ENCODE measurements around the gene SP4. TPM values are rescaled to one million over a fixed set of nuclear protein-coding genes. Genes with fewer than 3 reads are reported as not detected.

The SP4 gene
- total RNA-seq (2021) (5.4 and 6.1 TPM in 2 replicates), Bru-seq, nascent RNA (percentile 74 among the genes with signal in this experiment), BruChase-seq, experiment 1, labeled RNA remaining after a 2-hour chase (percentile 57 among the genes with signal in this experiment), BruChase-seq, experiment 2, labeled RNA remaining after a 6-hour chase (percentile 56 among the genes with signal in this experiment)
- long read RNA-seq, full-length matches to known transcripts = 2 of 3 reads
- long read RNA-seq, partial matches to known transcripts = 0 of 3 reads
- long read RNA-seq, other reads (novel, unspliced or antisense) = 1 of 3 reads

DNA sequence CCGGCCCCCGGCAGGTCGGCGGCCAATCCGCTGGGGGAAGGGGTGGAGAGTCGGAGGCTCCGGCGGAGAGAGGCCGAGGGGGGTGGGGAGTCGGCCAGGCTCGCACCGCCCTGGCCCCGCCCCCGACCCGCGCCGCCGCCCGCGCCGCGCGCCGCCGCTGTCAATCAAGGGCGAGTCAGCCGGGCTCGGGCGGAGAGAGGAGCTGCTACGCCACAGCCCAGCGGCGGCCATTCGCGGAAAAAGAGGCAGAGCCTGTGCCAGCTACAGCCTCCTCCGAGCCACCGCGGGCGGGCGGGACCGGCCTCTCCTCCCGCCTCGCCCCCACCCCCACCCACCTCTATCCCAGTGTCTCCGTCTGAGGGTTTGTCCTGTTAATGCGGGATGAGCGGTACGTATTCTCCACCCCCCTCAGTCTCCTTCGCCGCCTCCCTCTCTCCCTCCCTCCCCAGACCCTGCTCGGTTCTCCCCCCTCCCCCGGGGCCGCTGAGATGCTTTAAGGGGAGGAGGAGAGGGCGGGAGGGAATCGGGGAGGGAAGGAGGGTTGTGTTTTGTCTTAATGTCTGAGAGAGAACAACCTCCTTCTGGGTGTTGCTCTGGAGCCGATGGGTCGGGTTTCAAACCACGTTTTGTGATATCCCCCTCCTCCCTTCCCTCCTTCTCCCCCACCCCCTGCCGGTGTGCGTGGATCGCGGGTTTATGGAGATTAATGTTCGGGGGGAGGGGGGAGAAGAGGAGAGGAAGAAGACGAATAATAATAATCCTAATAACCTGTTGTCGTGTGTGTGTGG, at the start of gene SP4:
Gene SP4, plus strand, starts transcription at position 213 of the 788 bp plus-strand sequence. Its CDS starts 169 bp downstream, at position 382.
- TF ChIP-seq, protein P1, sequence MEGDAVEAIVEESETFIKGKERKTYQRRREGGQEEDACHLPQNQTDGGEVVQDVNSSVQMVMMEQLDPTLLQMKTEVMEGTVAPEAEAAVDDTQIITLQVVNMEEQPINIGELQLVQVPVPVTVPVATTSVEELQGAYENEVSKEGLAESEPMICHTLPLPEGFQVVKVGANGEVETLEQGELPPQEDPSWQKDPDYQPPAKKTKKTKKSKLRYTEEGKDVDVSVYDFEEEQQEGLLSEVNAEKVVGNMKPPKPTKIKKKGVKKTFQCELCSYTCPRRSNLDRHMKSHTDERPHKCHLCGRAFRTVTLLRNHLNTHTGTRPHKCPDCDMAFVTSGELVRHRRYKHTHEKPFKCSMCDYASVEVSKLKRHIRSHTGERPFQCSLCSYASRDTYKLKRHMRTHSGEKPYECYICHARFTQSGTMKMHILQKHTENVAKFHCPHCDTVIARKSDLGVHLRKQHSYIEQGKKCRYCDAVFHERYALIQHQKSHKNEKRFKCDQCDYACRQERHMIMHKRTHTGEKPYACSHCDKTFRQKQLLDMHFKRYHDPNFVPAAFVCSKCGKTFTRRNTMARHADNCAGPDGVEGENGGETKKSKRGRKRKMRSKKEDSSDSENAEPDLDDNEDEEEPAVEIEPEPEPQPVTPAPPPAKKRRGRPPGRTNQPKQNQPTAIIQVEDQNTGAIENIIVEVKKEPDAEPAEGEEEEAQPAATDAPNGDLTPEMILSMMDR (conservative IDR thresholded peaks at IDR 0.05) = no peak
- TF ChIP-seq EZH2 (IDR thresholded peaks at IDR 0.05; ENCODE audit: low read depth) = no peak
- ChIA-PET CTCF (interaction anchor here (0.6 kb wide), 1 partner anchor 44 kb away, joined by 3 read pairs; no protein-coding TSS in a partner anchor), POLR2A (ENCODE audit: unreplicated experiment) (interaction anchor here (0.6 to 0.7 kb wide), 4 partner anchors 62 to 1308 kb away, joined by 4 to 6 read pairs (median 6); no protein-coding TSS in a partner anchor)
- peak; percentile 90 to 99 for DNase-seq
- Histone ChIP-seq H4K20me1 (ENCODE audit: insufficient read depth) (no peaks in the 10 kb centered on the region), H3F3A (ENCODE audit: insufficient read depth, low read depth) (peaks cover 8% of the 10 kb centered on the region; the same call in 1 of the 2 replicates), H3K27me3 (ENCODE audit: insufficient read depth, low read depth) (no peaks in the 10 kb centered on the region), H3K4me3 (peak within 1 kb of the TSS; percentile 83), H3K36me3 (ENCODE audit: low read depth) (no peaks in the 10 kb centered on the region), H3K79me2 (ENCODE audit: low read depth) (no peaks in the 10 kb centered on the region), H3K4me1 (replicated peaks; ENCODE audit: insufficient read depth) (peaks cover 20% of the 10 kb centered on the region), H2AFZ (peak within 1 kb of the TSS; percentile 100), H3K27ac (peak within 1 kb of the TSS; percentile 81), H3K4me2 (peak within 1 kb of the TSS; percentile 92), H3K9me3 (ENCODE audit: insufficient read depth, low read depth) (no peaks in the 10 kb centered on the region), H3K9me2 (ENCODE audit: insufficient read depth) (no peaks in the 10 kb centered on the region)
- BruUV-seq (replicated peaks) = no TSS peak
- intact Hi-C loops (cut with micrococcal nuclease; ENCODE audit: unreplicated experiment) = loop anchor here (1.0 to 10.0 kb wide), 6 partner anchors 62 to 1147 kb away; partner anchors contain the start of gene CDCA7L

DNA sequence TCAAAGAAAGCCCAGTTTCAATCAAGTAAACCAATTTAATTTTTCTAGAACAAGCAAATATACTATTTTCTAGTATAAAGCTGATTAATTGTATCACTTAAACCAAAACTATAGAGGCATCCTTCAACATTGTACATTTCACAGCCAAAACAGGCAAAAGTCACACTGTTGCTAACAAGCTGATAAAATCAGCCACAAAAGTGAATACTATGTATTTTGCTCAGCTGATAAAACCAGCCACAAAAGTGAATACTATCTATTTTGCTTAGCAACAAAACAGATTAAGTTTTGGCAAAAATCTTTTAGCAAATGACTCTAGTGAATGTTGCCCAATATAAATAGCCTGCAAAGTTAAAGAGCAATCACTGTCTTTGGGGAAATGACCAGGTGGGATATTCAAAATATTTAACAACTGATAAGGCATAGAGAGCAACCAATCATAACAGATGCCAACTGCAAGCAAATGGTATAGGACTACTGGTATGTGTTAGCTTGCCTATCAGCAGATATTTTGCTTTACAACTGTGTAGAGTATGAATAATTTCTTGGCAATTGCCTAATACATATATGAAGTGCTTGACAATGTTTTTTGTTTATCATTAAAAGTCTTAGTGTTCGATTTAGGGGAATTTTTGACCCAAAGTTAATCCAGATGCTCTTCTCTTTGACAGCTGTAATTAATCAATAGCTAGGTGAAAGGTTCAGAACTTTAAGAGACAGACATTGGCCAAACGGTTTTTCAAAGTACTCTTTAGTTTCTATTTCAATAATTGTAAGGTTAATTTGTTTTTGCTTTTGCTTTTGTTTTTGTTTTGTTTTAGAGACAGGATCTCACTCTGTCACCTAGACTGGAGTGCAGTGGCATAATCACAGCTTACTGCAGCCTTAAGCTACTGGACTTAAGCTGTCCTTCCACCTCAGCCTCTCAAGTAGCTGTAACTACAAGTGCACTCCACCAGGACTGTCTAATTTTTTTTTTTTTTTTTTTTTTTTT, 44.4 kb upstream of the SP4 start:
- Histone ChIP-seq H3K9me3 (ENCODE audit: insufficient read depth, low read depth) (peaks cover under 1% of the 10 kb centered on the region; the same call in 1 of the 2 replicates), H3K36me3 (ENCODE audit: low read depth) (no peaks in the 10 kb centered on the region), H3K79me2 (ENCODE audit: low read depth) (no peaks in the 10 kb centered on the region), H2AFZ (no peak overlapping the region), H3K4me3 (no peak overlapping the region), H3K4me2 (no peak overlapping the region), H4K20me1 (ENCODE audit: insufficient read depth) (no peaks in the 10 kb centered on the region), H3K27ac (no peak overlapping the region), H3K27me3 (ENCODE audit: insufficient read depth, low read depth) (no peaks in the 10 kb centered on the region), H3F3A (ENCODE audit: insufficient read depth, low read depth) (no peaks in the 10 kb centered on the region), H3K4me1 (replicated peaks; ENCODE audit: insufficient read depth) (no peaks in the 10 kb centered on the region), H3K9me2 (ENCODE audit: insufficient read depth) (no peaks in the 10 kb centered on the region)
- POLR2A ChIA-PET (ENCODE audit: unreplicated experiment) = interaction anchor here (0.7 kb wide), 1 partner anchor 425 kb away, joined by 5 read pairs; no protein-coding TSS in a partner anchor
- BruUV-seq (replicated peaks) = no TSS peak
- CTCF ChIA-PET = interaction anchor here (0.6 kb wide), 1 partner anchor 44 kb away, joined by 3 read pairs; no protein-coding TSS in a partner anchor
- no peak for DNase-seq
- TF ChIP-seq, protein P1 (conservative IDR thresholded peaks at IDR 0.05) = no peak
- no peak for TF ChIP-seq EZH2 (IDR thresholded peaks at IDR 0.05; ENCODE audit: low read depth)
- intact Hi-C loops (cut with micrococcal nuclease; ENCODE audit: unreplicated experiment) = no loop called here

Measured in PC-9 (cell line).